PFSK-1 (cell line): ENCODE measurements around the gene ATP13A5.

Experiments used
- FOXP2 ChIP-seq: optimal IDR thresholded peaks from 2 replicates; pipeline ENCODE3; 2011; ENCODE audit warnings: borderline replicate concordance, control low read depth, inconsistent platforms; ENCODE audit not compliant: insufficient read depth; ENCODE audit errors: extremely low read length, extremely low read depth
- POLR2AphosphoS5 ChIP-seq: IDR thresholded peaks from 2 replicates; pipeline ENCODE4 v1.6.1; 2012; ENCODE audit warnings: low read depth, mild to moderate bottlenecking, control low read depth, low read length, moderate library complexity
- SIN3A ChIP-seq: IDR thresholded peaks from 2 replicates; pipeline ENCODE4 v1.6.1; 2012; ENCODE audit warnings: mild to moderate bottlenecking, low read length, moderate library complexity, borderline replicate concordance; ENCODE audit not compliant: insufficient read depth
- TAF1 ChIP-seq: IDR thresholded peaks from 2 replicates; pipeline ENCODE4 v1.6.1; 2012; ENCODE audit warnings: low read length, control low read depth, borderline replicate concordance; ENCODE audit not compliant: insufficient read depth
- TF ChIP-seq, protein P1 (sequence below), 2 experiments: IDR thresholded peaks; 2 replicates each; pipeline versions ENCODE4 v1.6.1 to v1.8.0; 2011 to 2012; ENCODE audit warnings: low read depth in 2 of 2, low read length in 2 of 2, control low read depth in 1 of 2, inconsistent platforms in 1 of 2, mild to moderate bottlenecking in 1 of 2, moderate library complexity in 1 of 2; ENCODE audit not compliant: insufficient read depth in 1 of 2

ATP13A5 gene

DNA sequence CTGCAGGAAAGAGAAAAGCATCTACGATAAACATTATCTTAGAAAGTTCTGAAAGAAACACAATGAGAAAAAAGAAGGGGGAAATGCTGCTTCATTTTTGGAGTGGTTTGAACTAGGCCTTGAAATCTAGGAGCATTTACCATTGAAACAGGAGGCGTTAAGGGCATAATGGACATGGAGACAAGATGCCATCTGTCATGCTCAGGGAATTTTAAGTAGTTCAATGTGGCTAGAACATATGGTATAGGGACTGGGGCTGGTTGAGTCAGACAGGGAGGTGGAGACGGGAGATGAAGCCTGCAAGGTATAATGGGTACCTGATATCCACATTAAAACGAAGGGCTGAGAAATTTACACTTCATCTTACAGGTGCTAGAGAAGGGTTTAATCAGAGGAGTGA, 147.9 kb downstream of the ATP13A5 start:
- no peak for TF ChIP-seq FOXP2
- no peak for TF ChIP-seq TAF1
- no peak for TF ChIP-seq POLR2AphosphoS5
- no peak for TF ChIP-seq SIN3A
- TF ChIP-seq, protein P1, sequence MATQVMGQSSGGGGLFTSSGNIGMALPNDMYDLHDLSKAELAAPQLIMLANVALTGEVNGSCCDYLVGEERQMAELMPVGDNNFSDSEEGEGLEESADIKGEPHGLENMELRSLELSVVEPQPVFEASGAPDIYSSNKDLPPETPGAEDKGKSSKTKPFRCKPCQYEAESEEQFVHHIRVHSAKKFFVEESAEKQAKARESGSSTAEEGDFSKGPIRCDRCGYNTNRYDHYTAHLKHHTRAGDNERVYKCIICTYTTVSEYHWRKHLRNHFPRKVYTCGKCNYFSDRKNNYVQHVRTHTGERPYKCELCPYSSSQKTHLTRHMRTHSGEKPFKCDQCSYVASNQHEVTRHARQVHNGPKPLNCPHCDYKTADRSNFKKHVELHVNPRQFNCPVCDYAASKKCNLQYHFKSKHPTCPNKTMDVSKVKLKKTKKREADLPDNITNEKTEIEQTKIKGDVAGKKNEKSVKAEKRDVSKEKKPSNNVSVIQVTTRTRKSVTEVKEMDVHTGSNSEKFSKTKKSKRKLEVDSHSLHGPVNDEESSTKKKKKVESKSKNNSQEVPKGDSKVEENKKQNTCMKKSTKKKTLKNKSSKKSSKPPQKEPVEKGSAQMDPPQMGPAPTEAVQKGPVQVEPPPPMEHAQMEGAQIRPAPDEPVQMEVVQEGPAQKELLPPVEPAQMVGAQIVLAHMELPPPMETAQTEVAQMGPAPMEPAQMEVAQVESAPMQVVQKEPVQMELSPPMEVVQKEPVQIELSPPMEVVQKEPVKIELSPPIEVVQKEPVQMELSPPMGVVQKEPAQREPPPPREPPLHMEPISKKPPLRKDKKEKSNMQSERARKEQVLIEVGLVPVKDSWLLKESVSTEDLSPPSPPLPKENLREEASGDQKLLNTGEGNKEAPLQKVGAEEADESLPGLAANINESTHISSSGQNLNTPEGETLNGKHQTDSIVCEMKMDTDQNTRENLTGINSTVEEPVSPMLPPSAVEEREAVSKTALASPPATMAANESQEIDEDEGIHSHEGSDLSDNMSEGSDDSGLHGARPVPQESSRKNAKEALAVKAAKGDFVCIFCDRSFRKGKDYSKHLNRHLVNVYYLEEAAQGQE (IDR thresholded peaks at IDR 0.05; ENCODE audit: insufficient read depth in 1 of 2, low read depth in 2 of 2, low read length in 2 of 2): no peak

DNA sequence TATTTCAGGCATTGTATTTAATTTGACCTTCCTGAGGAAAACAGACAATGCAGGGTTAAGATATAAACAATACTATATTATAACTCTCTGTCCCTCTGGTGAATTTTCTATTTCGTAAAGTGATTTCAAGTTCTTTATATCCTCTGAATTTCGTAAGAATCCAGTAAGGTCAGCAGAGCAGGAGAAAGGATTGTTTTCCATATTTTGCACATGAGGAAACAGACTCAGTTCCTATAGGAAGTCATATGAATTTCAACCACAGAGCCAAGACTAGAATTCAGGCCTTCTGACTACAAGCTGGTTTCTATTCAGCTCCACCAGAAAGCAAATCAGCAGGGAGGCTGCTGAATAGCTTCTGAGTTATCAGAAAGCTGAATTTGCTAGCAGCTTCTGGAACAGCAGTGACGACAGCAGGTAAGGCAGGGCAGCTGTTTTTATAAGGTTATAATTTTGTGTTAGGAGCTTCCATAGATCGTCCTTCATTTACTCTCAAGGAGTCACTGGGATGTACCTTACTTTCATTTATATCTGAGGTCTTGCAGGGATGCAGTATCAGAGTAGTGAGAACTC, 148.6 kb downstream of the ATP13A5 start:
- no peak for TF ChIP-seq SIN3A
- TF ChIP-seq TAF1: no peak
- no peak for TF ChIP-seq POLR2AphosphoS5
- TF ChIP-seq, protein P1 (IDR thresholded peaks at IDR 0.05; ENCODE audit: insufficient read depth in 1 of 2, low read depth in 2 of 2, low read length in 2 of 2): no peak
- TF ChIP-seq FOXP2: no peak

DNA sequence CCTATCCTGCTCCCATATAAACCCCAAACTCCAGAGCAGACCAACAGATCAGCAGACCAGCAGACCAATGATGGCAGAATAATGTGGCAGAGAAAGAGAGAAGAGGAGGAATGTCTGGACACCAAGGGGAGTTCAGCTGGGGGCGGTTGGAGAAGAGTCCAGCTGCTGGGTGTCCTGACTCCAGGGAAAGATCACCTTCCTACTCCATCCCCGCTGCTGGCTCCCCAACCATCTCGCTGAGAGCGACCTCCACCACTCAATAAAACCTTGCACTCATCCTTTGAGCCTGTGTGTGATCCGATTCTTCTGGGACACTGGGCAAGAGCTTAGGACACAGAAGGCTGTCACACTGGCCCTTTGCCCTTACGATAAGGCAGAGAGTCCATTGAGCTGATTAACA, 150.3 kb downstream of the ATP13A5 start:
- TF ChIP-seq, protein P1 (IDR thresholded peaks at IDR 0.05; ENCODE audit: insufficient read depth in 1 of 2, low read depth in 2 of 2, low read length in 2 of 2): no peak
- no peak for TF ChIP-seq POLR2AphosphoS5
- no peak for TF ChIP-seq FOXP2
- no peak for TF ChIP-seq TAF1
- no peak for TF ChIP-seq SIN3A

DNA sequence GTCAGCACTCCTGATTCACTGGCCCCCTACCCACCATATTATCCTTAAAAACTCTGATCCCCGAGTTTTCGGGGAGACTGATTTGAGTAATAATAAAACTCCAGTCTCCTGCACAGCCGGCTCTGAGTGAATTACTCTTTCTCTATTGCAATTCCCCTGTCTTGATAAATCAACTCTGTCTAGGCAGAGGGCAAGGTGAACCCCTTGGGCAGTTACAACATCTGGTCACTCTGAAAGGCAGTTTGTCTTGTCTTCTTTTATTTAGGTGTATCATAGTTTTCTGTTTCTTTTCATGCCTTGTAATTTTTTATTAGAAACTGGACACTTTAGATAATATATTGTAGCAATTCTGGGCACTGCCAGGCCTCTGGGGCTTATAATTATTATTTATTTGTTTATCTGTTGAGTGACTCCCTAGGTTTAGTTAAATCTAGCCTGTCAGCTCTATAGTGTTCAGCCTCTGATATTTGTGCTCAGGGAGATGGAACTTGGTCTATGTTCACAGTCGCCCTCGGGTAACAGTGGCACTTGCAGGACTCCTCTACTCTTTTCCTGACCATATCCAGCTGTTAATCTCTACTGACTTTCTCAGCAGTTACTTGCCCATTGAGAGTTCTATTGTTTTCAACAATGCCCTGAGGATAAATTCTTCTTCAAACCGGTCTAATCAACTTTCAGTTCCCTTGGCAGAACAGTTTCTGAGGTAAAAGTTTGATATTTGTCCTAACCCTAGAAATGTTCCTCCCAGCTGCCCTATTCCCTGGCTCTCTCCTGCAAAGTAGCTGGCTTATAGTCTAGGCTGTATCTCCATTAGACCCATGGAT, 153.0 kb downstream of the ATP13A5 start:
- TF ChIP-seq SIN3A (no peak), FOXP2 (no peak), TAF1 (no peak), POLR2AphosphoS5 (no peak)
- TF ChIP-seq, protein P1 (IDR thresholded peaks at IDR 0.05; ENCODE audit: insufficient read depth in 1 of 2, low read depth in 2 of 2, low read length in 2 of 2): no peak
